GM12878 (cell line): Measurements from ENCODE around the gene BICC1. TPM values are rescaled to one million over a fixed set of nuclear protein-coding genes. Genes with fewer than 3 reads are reported as not detected.
A peak's percentile ranks its signal among the peaks of the same experiment; 100 is the strongest.

Experiments used
- ATAC-seq: fragments of 200-7000 bp; cut with Tn5 transposase; 3 replicates; pipeline ENCODE4 v1.9.1; 2020; ENCODE audit warnings: mild to moderate bottlenecking, moderate library complexity
- BruUV-seq: library from RNA; stranded (reverse); fragments of 400-500 nt; replicated peaks from 2 replicates; lab custom pipeline; 2021; lab: Mats Ljungman, UMichigan
- CTCF ChIA-PET: fragments of 300-600 bp; sonication (Branson Sonifier 250); formaldehyde crosslinking; extraction: SDS; loops from one replicate; lab custom pipeline; 2021; ENCODE audit warnings: inconsistent platforms; lab: Yijun Ruan, JAX
- POLR2A ChIA-PET: fragments of 350-600 bp; formaldehyde crosslinking; extraction: SDS; loops from one replicate; lab custom pipeline; 2021; ENCODE audit warnings: inconsistent platforms; lab: Charles Lee
- RAD21 ChIA-PET: fragments of 300-600 bp; sonication (Branson Sonifier 250); formaldehyde crosslinking; loops from one replicate; lab custom pipeline; 2023; ENCODE audit warnings: antibody characterized with exemption; ENCODE audit not compliant: unreplicated experiment; lab: Charles Lee
- SMC1A ChIA-PET: fragments of 300-600 bp; sonication (Branson Sonifier 250); formaldehyde crosslinking; loops from one replicate; lab custom pipeline; 2023; ENCODE audit not compliant: unreplicated experiment, uncharacterized antibody; lab: Charles Lee
- DNase-seq: peaks from one replicate; pipeline ENCODE4 v3.0.0-alpha.2; 2011; ENCODE audit warnings: low read depth, low spot score
- FAIRE-seq: peaks from 3 replicates; lab custom pipeline; 2011; peaks lifted over from hg19 to GRCh38; lab: Jason Lieb, UNC
- H2AFZ ChIP-seq: 2 replicates; pipeline ENCODE4 v1.6.0; 2011; ENCODE audit warnings: low read depth, low read length, control low read depth; ENCODE audit not compliant: control insufficient read depth
- H3K27ac ChIP-seq: 2 replicates; pipeline ENCODE4 v1.5.1; 2011; ENCODE audit warnings: control low read depth; ENCODE audit not compliant: control insufficient read depth, insufficient read depth
- H3K27me3 ChIP-seq, 2 experiments: replicated peaks in 1 of 2; 2 replicates each; pipeline versions ENCODE4 v1.6.0 to v1.6.1; 2011; ENCODE audit warnings: low read length in 1 of 2; ENCODE audit not compliant: control insufficient read depth in 2 of 2, insufficient read depth in 2 of 2
- H3K36me3 ChIP-seq, 2 experiments: 2 replicates each; pipeline ENCODE4 v1.5.1; 2011; ENCODE audit warnings: low read length in 1 of 2; ENCODE audit not compliant: control insufficient read depth in 2 of 2, insufficient read depth in 2 of 2
- H3K4me1 ChIP-seq: 2 replicates; pipeline ENCODE4 v1.6.1; 2011; ENCODE audit warnings: mild to moderate bottlenecking, low read length, moderate library complexity, mixed read lengths; ENCODE audit not compliant: control insufficient read depth, insufficient read depth
- H3K4me2 ChIP-seq: 2 replicates; pipeline ENCODE4 v1.6.0; 2011; ENCODE audit warnings: control low read depth; ENCODE audit not compliant: control insufficient read depth, insufficient read depth
- H3K4me3 ChIP-seq: fragments of 200-600 bp; sonication (generic); 2 replicates; pipeline ENCODE4 v1.5.1; 2016
- H3K79me2 ChIP-seq: 2 replicates; pipeline ENCODE4 v1.6.0; 2011; ENCODE audit warnings: low read length; ENCODE audit not compliant: control insufficient read depth, insufficient read depth
- H3K9ac ChIP-seq: 2 replicates; pipeline ENCODE4 v1.8.0; 2011; ENCODE audit warnings: low read length, control low read depth, mixed read lengths; ENCODE audit not compliant: control insufficient read depth, insufficient read depth
- H3K9me3 ChIP-seq: replicated peaks from 3 replicates; pipeline ENCODE4 v1.5.1; 2011; ENCODE audit warnings: mild to moderate bottlenecking, low read length; ENCODE audit not compliant: control insufficient read depth, insufficient read depth
- H4K20me1 ChIP-seq: 2 replicates; pipeline ENCODE4 v1.6.0; 2011; ENCODE audit not compliant: control insufficient read depth, insufficient read depth
- BRCA1 ChIP-seq: IDR thresholded peaks from 2 replicates; pipeline ENCODE4 v1.6.1; 2011; ENCODE audit warnings: low read depth, low read length, improper control_type of control experiment
- HSF1 ChIP-seq: fragments of 150-350 bp; IDR thresholded peaks from 2 replicates; pipeline ENCODE4 v1.6.1; 2014; ENCODE audit warnings: mild to moderate bottlenecking, low read depth, low read length
- IKZF1 ChIP-seq: fragments of 450-650 bp; conservative IDR thresholded peaks from 2 replicates; pipeline ENCODE4 v1.6.1; 2017; ENCODE audit warnings: antibody characterized with exemption, mild to moderate bottlenecking
- NRF1 ChIP-seq: conservative IDR thresholded peaks from 2 replicates; pipeline ENCODE4 v1.6.1; 2011; ENCODE audit warnings: mild to moderate bottlenecking, low read depth, low read length, improper control_type of control experiment
- POU2F2 ChIP-seq: IDR thresholded peaks from 3 replicates; pipeline ENCODE4 v1.6.1; 2011; ENCODE audit warnings: low read depth, mild to moderate bottlenecking, low read length, borderline replicate concordance
- SKIL ChIP-seq: fragments of 450-650 bp; IDR thresholded peaks from 2 replicates; pipeline ENCODE4 v1.6.1; 2017; ENCODE audit warnings: mild to moderate bottlenecking, low read depth, inconsistent platforms; ENCODE audit not compliant: poor library complexity, severe bottlenecking
- SPI1 ChIP-seq: IDR thresholded peaks from 2 replicates; pipeline ENCODE4 v1.6.1; 2011; ENCODE audit warnings: low read depth, mild to moderate bottlenecking, low read length, moderate library complexity, borderline replicate concordance; ENCODE audit not compliant: insufficient read depth
- in situ Hi-C: fragments of 300-500 bp; cut with MboI; formaldehyde crosslinking; loops from 9 replicates; pipeline ENCODE4 v1.14.3; 2018; ENCODE audit warnings: mixed read lengths
- intact Hi-C: fragments of 100-400 bp; cut with micrococcal nuclease; formaldehyde crosslinking; loops from one replicate; pipeline ENCODE4 v1.14.2; 2022; ENCODE audit not compliant: unreplicated experiment
- polyA plus RNA-seq, 11 experiments: library from polyadenylated mRNA; depleted of rRNA in 4 of 11; unstranded in 6 of 11; stranded (reverse) in 5 of 11; fragments of >200 nt; fragmentation: Nextera tagmentation in 4 of 11; fragmentation: Illumina TruSeq in 1 of 11; extraction: Ambion mirVana in 4 of 11; extraction: Trizol in 1 of 11; gene quantifications; 1 replicate in 1 of 11; 2 replicates in 10 of 11; pipeline versions ENCODE4 v1.2.1 to v1.2.3, GENCODE V29; 2011 to 2016; ENCODE audit warnings: inconsistent platforms in 2 of 11, missing spikeins in 2 of 11, low read depth in 1 of 11
- total RNA-seq, 4 experiments: library from RNA; depleted of rRNA in 3 of 4; stranded (reverse); fragments of >200 nt in 3 of 4; fragmentation: Illumina TruSeq in 1 of 4; extraction: Trizol in 1 of 4; gene quantifications; 2 replicates each; pipeline versions ENCODE4 v1.2.1 to v1.2.3, GENCODE V29; 2013 to 2021

The BICC1 gene
- total and polyA plus RNA-seq, 10 of the 15 experiments (the other 5 are each of a cell fraction or from before 2014, with no cell fraction given) = 0.01 to 0.10 (median 0.04) TPM; not detected in 5

- no peak overlapping the region for H2AFZ ChIP-seq
- DNase-seq (no peak), ATAC-seq (peak; percentile 62), FAIRE-seq (no peak)
- H3K79me2 ChIP-seq = no peaks in the 10 kb centered on the region
- H3K27me3 ChIP-seq = no peaks in the 10 kb centered on the region
- in situ Hi-C loops (no loop called here), intact Hi-C loops (no loop called here)
- H3K27ac ChIP-seq = no peak overlapping the region
- BruUV-seq = no TSS peak
- H3K4me3 ChIP-seq = no peak overlapping the region
- H3K9ac ChIP-seq = no peak overlapping the region
- CTCF ChIA-PET = no interaction called here
- RAD21 ChIA-PET = no interaction called here
- no peaks in the 10 kb centered on the region for H3K36me3 ChIP-seq
- H3K4me2 ChIP-seq = no peak overlapping the region
- no peaks in the 10 kb centered on the region for H4K20me1 ChIP-seq
- TF ChIP-seq IKZF1 = no peak
- TF ChIP-seq POU2F2 = peak; percentile 69; the same call in 1 of the 3 replicates
- no peak for TF ChIP-seq HSF1
- TF ChIP-seq BRCA1 = no peak
- no peak for TF ChIP-seq SKIL
- no peak for TF ChIP-seq NRF1
- TF ChIP-seq SPI1 = peak; percentile 90
- SMC1A ChIA-PET = no interaction called here
- no peaks in the 10 kb centered on the region for H3K9me3 ChIP-seq
- no peaks in the 10 kb centered on the region for H3K4me1 ChIP-seq
- POLR2A ChIA-PET = no interaction called here
Measured at GRCh38 chr10:58867683-58868082, 355.0 kb downstream of the BICC1 start.
